ENCODE measurements around the gene OGN.

DNA sequence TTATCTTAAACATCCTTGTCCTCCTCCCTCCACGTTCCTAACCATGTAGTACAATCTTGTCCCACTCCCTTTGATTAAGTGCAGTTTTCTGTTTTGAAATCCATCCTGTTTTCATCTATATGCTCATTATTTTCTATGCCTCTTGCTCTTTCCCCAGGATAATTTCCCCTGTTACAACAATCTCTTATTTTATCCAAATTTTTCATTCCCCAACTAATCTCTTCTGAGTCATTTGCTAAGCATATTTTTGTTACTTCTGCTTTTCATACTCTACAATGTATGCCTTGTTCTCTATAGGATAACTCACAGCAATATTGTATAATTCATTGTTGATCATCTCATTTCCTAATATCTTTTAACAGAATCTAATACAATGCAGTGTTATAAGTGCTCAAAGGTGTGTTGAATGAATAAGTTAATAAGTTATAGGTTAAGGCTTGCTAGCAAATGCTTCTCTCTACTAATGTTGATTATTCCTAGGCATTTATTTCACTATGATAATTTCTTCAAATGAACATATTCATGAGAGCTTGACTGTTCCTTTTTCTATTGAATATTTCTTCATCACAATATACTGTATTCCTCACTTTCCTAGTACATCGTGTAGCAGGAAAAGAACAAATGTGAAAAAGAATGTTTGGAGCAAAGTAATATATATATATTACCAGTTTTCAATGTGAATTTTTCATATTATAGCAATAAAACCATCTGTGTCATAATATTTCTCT lies 18.4 kb upstream of the OGN start:
- TF ChIP-seq, protein P1, sequence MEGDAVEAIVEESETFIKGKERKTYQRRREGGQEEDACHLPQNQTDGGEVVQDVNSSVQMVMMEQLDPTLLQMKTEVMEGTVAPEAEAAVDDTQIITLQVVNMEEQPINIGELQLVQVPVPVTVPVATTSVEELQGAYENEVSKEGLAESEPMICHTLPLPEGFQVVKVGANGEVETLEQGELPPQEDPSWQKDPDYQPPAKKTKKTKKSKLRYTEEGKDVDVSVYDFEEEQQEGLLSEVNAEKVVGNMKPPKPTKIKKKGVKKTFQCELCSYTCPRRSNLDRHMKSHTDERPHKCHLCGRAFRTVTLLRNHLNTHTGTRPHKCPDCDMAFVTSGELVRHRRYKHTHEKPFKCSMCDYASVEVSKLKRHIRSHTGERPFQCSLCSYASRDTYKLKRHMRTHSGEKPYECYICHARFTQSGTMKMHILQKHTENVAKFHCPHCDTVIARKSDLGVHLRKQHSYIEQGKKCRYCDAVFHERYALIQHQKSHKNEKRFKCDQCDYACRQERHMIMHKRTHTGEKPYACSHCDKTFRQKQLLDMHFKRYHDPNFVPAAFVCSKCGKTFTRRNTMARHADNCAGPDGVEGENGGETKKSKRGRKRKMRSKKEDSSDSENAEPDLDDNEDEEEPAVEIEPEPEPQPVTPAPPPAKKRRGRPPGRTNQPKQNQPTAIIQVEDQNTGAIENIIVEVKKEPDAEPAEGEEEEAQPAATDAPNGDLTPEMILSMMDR (IDR thresholded peaks at IDR 0.05; ENCODE audit: low read depth, low read length): no peak
- no peak for TF ChIP-seq EZH2phosphoT487 (IDR thresholded peaks at IDR 0.05; ENCODE audit: low read depth)
